ENCODE results near the gene STAC3. TPM values are rescaled to one million over a fixed set of nuclear protein-coding genes. Genes with fewer than 3 reads are reported as not detected.

The STAC3 gene
- total RNA-seq, 1 experiment from 2014 or later = 2.8 TPM

GRCh38 chr12:57263096-57263495 is 12.1 kb upstream of the STAC3 start:
- Histone ChIP-seq H4K5ac (ENCODE audit: insufficient read length, low read depth, low read length) (no peak overlapping the region), H3K27ac (ENCODE audit: insufficient read length, low read depth, low read length) (no peak overlapping the region), H2BK20ac (ENCODE audit: low read depth, low read length, poor library complexity, severe bottlenecking) (no peak overlapping the region), H3T11ph (ENCODE audit: low read length) (no peak overlapping the region), H4K91ac (ENCODE audit: insufficient read length, low read depth, low read length) (no peak overlapping the region), H2BK120ac (ENCODE audit: low read depth, low read length, poor library complexity, severe bottlenecking) (no peak overlapping the region), H3K18ac (ENCODE audit: insufficient read length, low read depth, low read length) (no peak overlapping the region), H2AK5ac (ENCODE audit: insufficient read length, low read length) (no peak overlapping the region), H3K79me1 (ENCODE audit: insufficient read depth, low read depth, low read length, poor library complexity, severe bottlenecking) (no peaks in the 10 kb centered on the region), H3K4me2 (ENCODE audit: insufficient read depth, insufficient read length, low read length) (no peak overlapping the region), H2AFZ (ENCODE audit: low read length) (no peak overlapping the region), H3K23me2 (ENCODE audit: insufficient read length, low read depth, low read length, poor library complexity, severe bottlenecking) (no peaks in the 10 kb centered on the region), H3K4ac (ENCODE audit: low read depth, low read length) (no peak overlapping the region), H3K14ac (ENCODE audit: insufficient read depth, low read length) (no peak overlapping the region), H4K20me1 (ENCODE audit: control insufficient read depth, insufficient read depth, insufficient read length) (no peaks in the 10 kb centered on the region), H3K79me2 (ENCODE audit: insufficient read depth, low read length) (no peaks in the 10 kb centered on the region), H3K27me3 (ENCODE audit: insufficient read depth, low read length) (no peaks in the 10 kb centered on the region), H2BK5ac (ENCODE audit: insufficient read length, low read length) (no peak overlapping the region), H4K8ac (replicated peaks; ENCODE audit: insufficient read length, low read depth, low read length) (no peak overlapping the region), H3K9me3 (ENCODE audit: control insufficient read depth, low read depth, low read length) (no peaks in the 10 kb centered on the region), H2BK12ac (ENCODE audit: insufficient read length, low read depth, low read length) (no peak overlapping the region), H3K9ac (ENCODE audit: extremely low read depth, insufficient read length, low read length) (no peak overlapping the region), H3K4me1 (ENCODE audit: insufficient read depth, low read length) (no peaks in the 10 kb centered on the region; the same call in 1 of the 2 replicates), H2BK15ac (ENCODE audit: low read depth, low read length) (no peak overlapping the region), H3K56ac (ENCODE audit: insufficient read length, low read depth, low read length) (no peak overlapping the region), H3K23ac (ENCODE audit: insufficient read length, low read depth, low read length) (no peak overlapping the region)
- Mint-ChIP-seq H3K4me3 (no peak overlapping the region), H3K36me3 (ENCODE audit: insufficient read depth in 1 of 3, low read depth in 3 of 3) (peaks cover 1 to 46% (median 31%) of the 10 kb centered on the region in 3 experiments; a peak in 6 of 7 replicates), H3K4me1 (peaks cover 12 to 23% of the 10 kb centered on the region in 2 experiments), H3K27ac (no peak overlapping the region), H3K27me3 (ENCODE audit: low read depth) (no peaks in the 10 kb centered on the region), H3K9me3 (no peaks in the 10 kb centered on the region)
- TF ChIP-seq CTCF (conservative IDR thresholded peaks at IDR 0.05) = no peak
- no CpG with 5 or more reads among the region's 2 CpGs for WGBS (ENCODE audit: extremely low coverage, insufficient read length, low lambda C conversion rate)
- DNase-seq = no peak

Data from H9 (cell line).